ENCODE measurements around the gene PKN3. TPM values are rescaled to one million over a fixed set of nuclear protein-coding genes. Genes with fewer than 3 reads are reported as not detected.

Gene PKN3
- total RNA-seq, 2 donors from 2014 or later, result 26.0 to 27.2 TPM

DNA sequence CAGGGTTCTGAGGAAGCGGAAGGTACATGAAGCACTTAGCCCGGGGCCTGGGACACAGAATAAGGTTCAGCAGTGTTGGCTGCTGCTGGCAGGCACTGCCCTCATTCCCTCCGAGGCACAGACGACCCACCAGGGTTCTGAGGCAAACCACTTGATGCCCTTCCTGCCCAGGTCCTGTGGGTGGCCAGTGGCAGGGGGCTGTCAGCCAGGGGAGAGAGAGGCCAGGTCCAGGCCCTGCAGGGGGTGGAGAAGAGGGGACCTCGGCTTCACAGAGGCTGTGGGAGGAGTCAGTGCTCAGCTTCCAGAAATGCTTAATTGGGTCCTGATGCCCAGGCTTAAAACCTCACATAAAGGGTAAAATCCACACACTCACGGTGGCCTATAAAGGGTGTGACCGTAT lies 26.0 kb downstream of the PKN3 start:
- peak; percentile 42 for DNase-seq
- Histone ChIP-seq H3K9ac (ENCODE audit: extremely low read depth, low read length, poor library complexity, severe bottlenecking) (no peak overlapping the region), H3K27ac (ENCODE audit: low read depth, low read length) (no peak overlapping the region), H3K9me3 (ENCODE audit: control insufficient read depth, low read length) (no peaks in the 10 kb centered on the region), H3K4me3 (ENCODE audit: low read length) (no peak overlapping the region), H3K27me3 (ENCODE audit: control insufficient read depth, insufficient read depth, low read length, poor library complexity, severe bottlenecking) (no peaks in the 10 kb centered on the region), H3K36me3 (ENCODE audit: control insufficient read depth, insufficient read depth, low read length) (peaks cover 11% of the 10 kb centered on the region), H3K4me1 (ENCODE audit: control insufficient read depth, insufficient read depth, low read length) (no peaks in the 10 kb centered on the region)
- WGBS, 2 experiments (ENCODE audit: insufficient coverage in 1 of 2, insufficient read length in 1 of 2), result 89 to 92% methylated on average over 4 to 7 of the region's 7 CpGs
- H3K4me3 Mint-ChIP-seq, result no peak overlapping the region
- no peaks in the 10 kb centered on the region for H3K27me3 Mint-ChIP-seq (ENCODE audit: insufficient read depth)
- peaks cover 8% of the 10 kb centered on the region for H3K4me1 Mint-ChIP-seq
- peaks cover 6% of the 10 kb centered on the region for H3K36me3 Mint-ChIP-seq (ENCODE audit: low read depth)
- TF ChIP-seq, protein P1, sequence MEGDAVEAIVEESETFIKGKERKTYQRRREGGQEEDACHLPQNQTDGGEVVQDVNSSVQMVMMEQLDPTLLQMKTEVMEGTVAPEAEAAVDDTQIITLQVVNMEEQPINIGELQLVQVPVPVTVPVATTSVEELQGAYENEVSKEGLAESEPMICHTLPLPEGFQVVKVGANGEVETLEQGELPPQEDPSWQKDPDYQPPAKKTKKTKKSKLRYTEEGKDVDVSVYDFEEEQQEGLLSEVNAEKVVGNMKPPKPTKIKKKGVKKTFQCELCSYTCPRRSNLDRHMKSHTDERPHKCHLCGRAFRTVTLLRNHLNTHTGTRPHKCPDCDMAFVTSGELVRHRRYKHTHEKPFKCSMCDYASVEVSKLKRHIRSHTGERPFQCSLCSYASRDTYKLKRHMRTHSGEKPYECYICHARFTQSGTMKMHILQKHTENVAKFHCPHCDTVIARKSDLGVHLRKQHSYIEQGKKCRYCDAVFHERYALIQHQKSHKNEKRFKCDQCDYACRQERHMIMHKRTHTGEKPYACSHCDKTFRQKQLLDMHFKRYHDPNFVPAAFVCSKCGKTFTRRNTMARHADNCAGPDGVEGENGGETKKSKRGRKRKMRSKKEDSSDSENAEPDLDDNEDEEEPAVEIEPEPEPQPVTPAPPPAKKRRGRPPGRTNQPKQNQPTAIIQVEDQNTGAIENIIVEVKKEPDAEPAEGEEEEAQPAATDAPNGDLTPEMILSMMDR (conservative IDR thresholded peaks at IDR 0.05), result no peak
- no peaks in the 10 kb centered on the region for H3K9me3 Mint-ChIP-seq
- no peak overlapping the region for H3K27ac Mint-ChIP-seq

DNA sequence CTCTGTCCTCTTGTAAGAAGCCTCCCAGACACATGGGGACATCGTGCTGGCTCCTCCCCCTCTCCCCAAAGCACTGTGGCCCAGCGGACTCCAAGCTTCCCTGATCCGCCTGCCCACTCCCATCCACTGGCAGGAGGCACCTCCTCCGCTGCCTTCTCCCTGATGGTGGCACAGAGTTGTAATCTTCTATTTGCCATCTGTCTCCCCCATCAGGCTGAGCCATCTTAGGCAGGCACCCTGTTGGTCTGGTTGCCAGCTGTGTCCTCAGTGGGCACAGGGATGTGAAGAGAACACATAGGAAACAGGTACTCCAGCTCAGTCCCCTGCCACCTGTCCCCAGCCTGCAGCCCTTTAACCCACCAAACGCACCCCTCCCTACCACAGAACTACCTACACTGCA lies 27.0 kb downstream of the PKN3 start:
- no peaks in the 10 kb centered on the region for H3K4me1 ChIP-seq (ENCODE audit: control insufficient read depth, insufficient read depth, low read length)
- no peak overlapping the region for H3K9ac ChIP-seq (ENCODE audit: extremely low read depth, low read length, poor library complexity, severe bottlenecking)
- H3K27me3 Mint-ChIP-seq (ENCODE audit: insufficient read depth), result no peaks in the 10 kb centered on the region
- H3K9me3 Mint-ChIP-seq, result no peaks in the 10 kb centered on the region
- H3K4me3 Mint-ChIP-seq, result no peak overlapping the region
- H3K36me3 Mint-ChIP-seq (ENCODE audit: low read depth), result peaks cover 9% of the 10 kb centered on the region
- H3K4me1 Mint-ChIP-seq, result peaks cover 10% of the 10 kb centered on the region
- peak overlapping the region; percentile 31 for H3K27ac Mint-ChIP-seq
- H3K36me3 ChIP-seq (ENCODE audit: control insufficient read depth, insufficient read depth, low read length), result peaks cover 11% of the 10 kb centered on the region
- no peak overlapping the region for H3K27ac ChIP-seq (ENCODE audit: low read depth, low read length)
- 85 to 88% methylated on average over 3 to 5 of the region's 5 CpGs for WGBS, 2 experiments (ENCODE audit: insufficient coverage in 1 of 2, insufficient read length in 1 of 2)
- peak; percentile 64 for DNase-seq
- H3K27me3 ChIP-seq (ENCODE audit: control insufficient read depth, insufficient read depth, low read length, poor library complexity, severe bottlenecking), result no peaks in the 10 kb centered on the region
- H3K4me3 ChIP-seq (ENCODE audit: low read length), result no peak overlapping the region
- H3K9me3 ChIP-seq (ENCODE audit: control insufficient read depth, low read length), result no peaks in the 10 kb centered on the region
- TF ChIP-seq, protein P1 (conservative IDR thresholded peaks at IDR 0.05), result no peak

DNA sequence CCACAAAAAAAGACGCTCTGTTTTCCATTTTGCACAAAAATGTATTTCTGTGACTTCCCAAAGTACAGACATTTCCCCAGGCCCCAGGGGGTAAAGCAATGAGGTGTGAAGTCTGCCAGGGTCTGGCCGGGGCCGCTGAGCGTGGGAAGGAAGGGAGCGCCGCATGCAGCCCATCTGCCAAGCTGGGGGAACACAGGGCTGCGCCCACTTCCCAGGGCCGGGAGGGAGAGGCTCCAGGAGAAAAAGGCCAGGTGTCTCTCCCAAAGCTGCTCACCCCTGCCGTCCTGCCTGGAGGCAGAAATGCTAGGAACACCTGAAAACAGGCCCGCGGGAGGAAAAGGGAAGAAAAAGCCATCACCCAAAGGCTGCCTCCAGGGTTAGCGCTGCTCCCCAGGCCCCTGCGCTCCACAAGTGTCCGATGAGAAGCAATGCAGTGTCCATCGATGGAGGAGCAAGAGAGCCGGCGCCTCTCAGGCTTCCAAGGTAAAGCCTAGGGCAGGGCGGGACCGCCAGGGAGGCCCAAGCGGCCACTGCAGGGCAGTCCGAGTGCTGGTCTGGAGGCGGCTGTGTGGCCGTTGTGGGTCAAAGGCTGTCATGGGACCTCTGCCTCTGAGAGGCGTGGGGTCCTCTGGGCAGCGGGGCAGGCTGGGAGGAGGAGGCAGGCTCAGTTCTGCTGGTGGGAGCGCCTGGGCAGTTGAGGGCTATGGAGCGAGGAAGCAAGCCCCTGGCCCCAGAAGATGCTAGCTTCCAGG lies 27.6 kb downstream of the PKN3 start:
- Mint-ChIP-seq H3K27ac (peak overlapping the region; percentile 31), H3K27me3 (ENCODE audit: insufficient read depth) (no peaks in the 10 kb centered on the region)

More for the DNA sequence above, 27.6 kb downstream of the PKN3 start:
- H3K27ac ChIP-seq (ENCODE audit: low read depth, low read length), result no peak overlapping the region
- Mint-ChIP-seq H3K9me3 (no peaks in the 10 kb centered on the region), H3K4me1 (peaks cover 10% of the 10 kb centered on the region), H3K36me3 (ENCODE audit: low read depth) (peaks cover 15% of the 10 kb centered on the region), H3K4me3 (no peak overlapping the region)
- no peaks in the 10 kb centered on the region for H3K4me1 ChIP-seq (ENCODE audit: control insufficient read depth, insufficient read depth, low read length)
- peak; percentile 69 for DNase-seq
- WGBS, 2 experiments (ENCODE audit: insufficient coverage in 1 of 2, insufficient read length in 1 of 2), result 92% methylated on average over 20 to 27 of the region's 27 CpGs
- H3K27me3 ChIP-seq (ENCODE audit: control insufficient read depth, insufficient read depth, low read length, poor library complexity, severe bottlenecking), result no peaks in the 10 kb centered on the region
- TF ChIP-seq, protein P1 (conservative IDR thresholded peaks at IDR 0.05), result no peak
- no peak overlapping the region for H3K9ac ChIP-seq (ENCODE audit: extremely low read depth, low read length, poor library complexity, severe bottlenecking)
- peaks cover 14% of the 10 kb centered on the region for H3K36me3 ChIP-seq (ENCODE audit: control insufficient read depth, insufficient read depth, low read length)
- H3K4me3 ChIP-seq (ENCODE audit: low read length), result no peak overlapping the region
- no peaks in the 10 kb centered on the region for H3K9me3 ChIP-seq (ENCODE audit: control insufficient read depth, low read length)
